Colonic mucosa (tissue), 4 donors: Measurements from ENCODE around the gene BCL11B. TPM values are rescaled to one million over a fixed set of nuclear protein-coding genes. Genes with fewer than 3 reads are reported as not detected.
A peak's percentile ranks its signal among the peaks of the same experiment; 100 is the strongest.

ENCODE experiments used
- DNase-seq: peaks from one replicate; pipeline ENCODE4 v3.0.0-alpha.2; 2020
- H3K27ac ChIP-seq: fragments of 200-600 bp; one replicate; pipeline ENCODE4 v1.8.0; 2021
- H3K27me3 ChIP-seq: fragments of 200-600 bp; one replicate; pipeline ENCODE4 v1.8.0; 2021
- H3K36me3 ChIP-seq: fragments of 200-600 bp; one replicate; pipeline ENCODE4 v1.8.0; 2021
- H3K4me1 ChIP-seq: fragments of 200-600 bp; one replicate; pipeline ENCODE4 v1.8.0; 2021; ENCODE audit warnings: mild to moderate bottlenecking
- H3K4me3 ChIP-seq: fragments of 200-600 bp; one replicate; pipeline ENCODE4 v1.8.0; 2021
- H3K9ac ChIP-seq, 2 donors: one replicate each; pipeline ENCODE4 v1.7.0; 2013; ENCODE audit warnings: control low read depth in 2 of 2, low read depth in 2 of 2, low read length in 2 of 2
- H3K9me3 ChIP-seq: fragments of 200-600 bp; one replicate; pipeline ENCODE4 v1.8.0; 2021
- CTCF ChIP-seq: fragments of 200-600 bp; IDR thresholded peaks from one replicate; pipeline ENCODE4 v1.8.0; 2022; ENCODE audit warnings: antibody characterized with exemption, mild to moderate bottlenecking
- intact Hi-C: fragments of 100-400 bp; cut with DNase I; formaldehyde crosslinking; loops from one replicate; pipeline ENCODE4 v1.14.1; 2022
- total RNA-seq, 2 donors: library from RNA; stranded (reverse); fragmentation: NEBNext Ultra II Directional in 1 of 2; extraction: Animal tissue kit (Norgen Biotek cat#: 25700) in 1 of 2; gene quantifications; one replicate each; pipeline ENCODE4 v1.2.1, GENCODE V29; 2021
- donor health status: healthy.
- donor health status: DM: no; HTN: no; CAD: no.
- donor health status: DM: no; HTN: no; CAD: no.

Gene BCL11B
- total RNA-seq, 2 donors from 2014 or later, result 5.6 to 10.4 TPM

DNA sequence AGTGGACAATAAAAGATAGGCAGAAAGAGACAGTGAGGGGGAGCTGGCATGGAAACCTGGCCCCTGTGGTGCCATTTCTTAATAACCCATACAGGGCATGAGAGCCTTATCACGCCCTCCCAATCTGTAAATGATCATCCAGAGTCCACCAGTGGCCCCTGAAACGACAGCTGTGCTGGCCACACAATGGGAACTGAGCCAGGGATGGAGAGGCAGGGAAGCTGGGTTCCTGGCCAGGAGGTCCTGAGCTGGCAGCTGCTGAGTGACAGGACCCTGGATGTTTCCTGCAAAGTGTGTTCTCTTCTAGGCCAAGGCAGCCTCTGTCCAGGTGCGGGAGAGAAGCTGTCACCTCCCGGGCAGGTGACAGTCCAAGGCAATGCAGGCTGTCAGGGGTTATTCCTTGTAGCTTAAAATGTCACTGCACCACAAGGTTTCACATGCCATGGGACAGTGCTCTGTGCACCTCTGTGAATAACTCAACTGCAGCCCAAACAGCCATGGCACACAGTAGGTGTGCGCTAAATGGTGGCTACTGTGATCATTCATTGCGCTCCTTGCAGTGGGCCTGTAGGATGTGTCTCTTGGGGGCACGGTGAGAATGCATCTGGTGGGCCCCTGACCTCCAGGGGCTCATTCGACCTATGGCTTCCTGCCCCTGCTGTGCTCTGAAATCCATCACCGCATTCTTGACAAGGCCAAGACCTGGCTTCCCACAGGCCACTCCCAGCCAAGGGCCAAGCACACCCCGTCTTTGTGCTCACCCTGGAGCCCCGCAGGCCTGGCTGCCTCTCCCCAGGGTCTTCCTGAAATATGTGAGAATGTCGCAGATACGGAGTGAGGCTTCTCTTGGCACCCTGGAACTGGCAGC, 46.3 kb upstream of the BCL11B start:
- peak overlapping the region in 1 of 2 donors; percentile 27 for H3K9ac ChIP-seq
- H3K27me3 ChIP-seq, result no peaks in the 10 kb centered on the region
- intact Hi-C loops, result no loop called here
- H3K4me1 ChIP-seq, result peaks cover 11% of the 10 kb centered on the region
- no peaks in the 10 kb centered on the region for H3K36me3 ChIP-seq
- peak overlapping the region; percentile 79 for H3K27ac ChIP-seq
- H3K4me3 ChIP-seq, result no peak overlapping the region
- TF ChIP-seq CTCF, result no peak
- no peaks in the 10 kb centered on the region for H3K9me3 ChIP-seq
- DNase-seq, result peak; percentile 74

GRCh38 chr14:99317231-99318090, 45.5 kb upstream of the BCL11B start:
- H3K9me3 ChIP-seq, result no peaks in the 10 kb centered on the region
- no peak overlapping the region for H3K4me3 ChIP-seq
- DNase-seq, result peak; percentile 52
- H3K9ac ChIP-seq, result peak overlapping the region in 1 of 2 donors; percentile 39
- intact Hi-C loops, result no loop called here
- no peak for TF ChIP-seq CTCF
- H3K4me1 ChIP-seq, result peaks cover 11% of the 10 kb centered on the region
- H3K27me3 ChIP-seq, result no peaks in the 10 kb centered on the region
- H3K36me3 ChIP-seq, result no peaks in the 10 kb centered on the region
- H3K27ac ChIP-seq, result peak overlapping the region; percentile 79

- Histone ChIP-seq H3K9me3 (no peaks in the 10 kb centered on the region), H3K36me3 (no peaks in the 10 kb centered on the region), H3K27ac (peak overlapping the region; percentile 79), H3K4me1 (peaks cover 11% of the 10 kb centered on the region), H3K9ac (peak overlapping the region in 1 of 2 donors; percentile 44), H3K27me3 (no peaks in the 10 kb centered on the region), H3K4me3 (no peak overlapping the region)
- intact Hi-C loops, result no loop called here
- DNase-seq, result peak; percentile 92
- TF ChIP-seq CTCF, result no peak
Measured at GRCh38 chr14:99316281-99317163, 44.5 kb upstream of the BCL11B start.

DNA sequence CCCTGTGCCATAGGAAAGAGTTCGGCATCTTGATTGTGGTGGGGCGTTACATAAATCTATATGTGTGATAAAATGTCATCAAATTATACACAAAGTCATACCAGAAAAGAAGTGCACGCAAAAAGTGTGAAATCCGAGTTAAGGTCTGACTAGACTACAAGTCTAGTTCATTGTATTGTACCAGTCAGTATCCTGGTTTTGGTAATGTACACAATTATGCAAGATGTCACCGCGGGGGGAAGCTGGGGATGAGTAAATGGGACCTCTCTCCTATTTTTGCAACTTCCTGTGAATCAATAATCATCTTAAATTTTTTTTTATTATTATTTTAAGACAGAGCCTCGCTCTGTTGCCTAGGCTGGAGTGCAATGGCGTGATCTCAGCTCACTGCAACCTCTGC, 43.2 kb upstream of the BCL11B start:
- H3K36me3 ChIP-seq, result no peaks in the 10 kb centered on the region
- no peak for TF ChIP-seq CTCF
- no peak overlapping the region for H3K4me3 ChIP-seq
- intact Hi-C loops, result no loop called here
- DNase-seq, result no peak
- no peaks in the 10 kb centered on the region for H3K9me3 ChIP-seq
- H3K4me1 ChIP-seq, result peaks cover 5% of the 10 kb centered on the region
- peak overlapping the region; percentile 79 for H3K27ac ChIP-seq
- H3K9ac ChIP-seq, result no peak overlapping the region
- H3K27me3 ChIP-seq, result no peaks in the 10 kb centered on the region

- intact Hi-C loops, result no loop called here
- Histone ChIP-seq H3K36me3 (no peaks in the 10 kb centered on the region), H3K27me3 (no peaks in the 10 kb centered on the region), H3K4me1 (peaks cover 5% of the 10 kb centered on the region), H3K9me3 (no peaks in the 10 kb centered on the region), H3K9ac (no peak overlapping the region), H3K27ac (no peak overlapping the region), H3K4me3 (no peak overlapping the region)
- DNase-seq, result no peak
- no peak for TF ChIP-seq CTCF
Measured at GRCh38 chr14:99314623-99315022, 42.6 kb upstream of the BCL11B start.
